SU-DHL-6 (cell line): ENCODE measurements around the gene CALHM2.
"Not testable (repeated sequence)": the region's sequence is repeated elsewhere in the genome, so short reads cannot be mapped to it uniquely, and the experiment has no call there.

Experiments
- H2AFZ ChIP-seq: fragments of 200-600 bp; sonication (generic); 2 replicates; pipeline ENCODE4 v1.6.1; 2014; ENCODE audit warnings: low read depth, mild to moderate bottlenecking, moderate library complexity, mixed read lengths, antibody characterized with exemption, low read length; ENCODE audit not compliant: severe bottlenecking
- H3F3A ChIP-seq: fragments of 200-600 bp; shearing (Covaris generic); 2 replicates; pipeline ENCODE4 v1.6.0; 2016; ENCODE audit warnings: antibody characterized with exemption, mild to moderate bottlenecking; ENCODE audit not compliant: insufficient read depth
- H3K27ac ChIP-seq: fragments of 200-600 bp; sonication (generic); 2 replicates; pipeline ENCODE4 v1.5.1; 2016; ENCODE audit warnings: low read depth, mild to moderate bottlenecking, low read length, moderate library complexity, mixed read lengths
- H3K27me3 ChIP-seq: fragments of 200-600 bp; sonication (generic), shearing (Covaris generic); 2 replicates; pipeline ENCODE4 v1.6.0; 2014; ENCODE audit warnings: mild to moderate bottlenecking, low read length
- H3K36me3 ChIP-seq: fragments of 200-600 bp; sonication (generic); 2 replicates; pipeline ENCODE4 v1.6.1; 2014; ENCODE audit warnings: mild to moderate bottlenecking, low read length, mixed read lengths
- H3K4me2 ChIP-seq: fragments of 300-600, 200-600 bp; shearing (Covaris generic), sonication (generic); 2 replicates; pipeline ENCODE4 v1.6.0; 2014; ENCODE audit warnings: low read length, low read depth, mild to moderate bottlenecking; ENCODE audit not compliant: poor library complexity, severe bottlenecking
- H3K4me3 ChIP-seq: fragments of 200-600 bp; sonication (generic); 2 replicates; pipeline ENCODE4 v1.5.1; 2014; ENCODE audit warnings: antibody characterized with exemption, low read length, mild to moderate bottlenecking, mixed read lengths; ENCODE audit not compliant: insufficient read depth, poor library complexity, severe bottlenecking
- H3K79me2 ChIP-seq: fragments of 200-600 bp; sonication (generic); 2 replicates; pipeline ENCODE4 v1.6.1; 2014; ENCODE audit warnings: mild to moderate bottlenecking, low read length, moderate library complexity; ENCODE audit not compliant: insufficient read depth
- H3K9ac ChIP-seq: fragments of 200-600 bp; sonication (generic); 2 replicates; pipeline ENCODE4 v1.7.0; 2014; ENCODE audit warnings: mild to moderate bottlenecking, low read length
- H3K9me2 ChIP-seq: fragments of 200-600 bp; sonication (generic); replicated peaks from 2 replicates; pipeline ENCODE4 v1.6.1; 2014; ENCODE audit warnings: low read length; ENCODE audit not compliant: insufficient read depth
- H3K9me3 ChIP-seq: fragments of 200-600 bp; sonication (generic); 2 replicates; pipeline ENCODE4 v1.6.1; 2014; ENCODE audit warnings: low read length, mixed read lengths; ENCODE audit not compliant: insufficient read depth
- H4K20me1 ChIP-seq: fragments of 200-600 bp; sonication (generic); 2 replicates; pipeline ENCODE4 v1.6.1; 2014; ENCODE audit warnings: low read depth, mild to moderate bottlenecking, antibody characterized with exemption, low read length, moderate library complexity, mixed read lengths
- CTCF ChIP-seq: fragments of 200-600 bp; sonication (generic); IDR thresholded peaks from one replicate; pipeline ENCODE4 v1.5.1; 2017; ENCODE audit warnings: antibody characterized with exemption, mild to moderate bottlenecking, low read length, moderate library complexity; ENCODE audit not compliant: insufficient read depth, poor library complexity, severe bottlenecking
- EZH2phosphoT487 ChIP-seq: fragments of 200-600 bp; sonication (generic), shearing (Covaris generic); conservative IDR thresholded peaks from 2 replicates; pipeline ENCODE4 v1.6.1; 2018; ENCODE audit warnings: mild to moderate bottlenecking, antibody characterized with exemption, low read length, moderate library complexity, mixed read lengths

CALHM2 gene

GRCh38 chr10:103419101-103419500, 33.1 kb downstream of the CALHM2 start:
- Histone ChIP-seq H4K20me1 (no peaks in the 10 kb centered on the region), H2AFZ (no peak overlapping the region), H3K4me3 (no peak overlapping the region), H3K9me2 (no peaks in the 10 kb centered on the region), H3K9me3 (no peaks in the 10 kb centered on the region), H3K27me3 (no peaks in the 10 kb centered on the region), H3K27ac (no peak overlapping the region), H3K36me3 (peaks cover 26% of the 10 kb centered on the region), H3F3A (no peaks in the 10 kb centered on the region), H3K4me2 (no peak overlapping the region), H3K79me2 (no peaks in the 10 kb centered on the region), H3K9ac (no peak overlapping the region)
- TF ChIP-seq CTCF (no peak), EZH2phosphoT487 (no peak)

GRCh38 chr10:103417601-103418000, 34.6 kb downstream of the CALHM2 start:
- Histone ChIP-seq H3K9ac (no peak overlapping the region), H3K4me2 (no peak overlapping the region), H3K27ac (no peak overlapping the region), H3K9me3 (no peaks in the 10 kb centered on the region), H4K20me1 (no peaks in the 10 kb centered on the region), H3K27me3 (no peaks in the 10 kb centered on the region), H2AFZ (no peak overlapping the region), H3K4me3 (no peak overlapping the region), H3F3A (no peaks in the 10 kb centered on the region), H3K36me3 (peaks cover 33% of the 10 kb centered on the region), H3K79me2 (no peaks in the 10 kb centered on the region), H3K9me2 (no peaks in the 10 kb centered on the region)
- TF ChIP-seq EZH2phosphoT487 (no peak), CTCF (no peak)

- H3K27me3 ChIP-seq, H3K9ac ChIP-seq, H3K9me3 ChIP-seq, H3K9me2 ChIP-seq, H2AFZ ChIP-seq, H3K79me2 ChIP-seq, H3K27ac ChIP-seq, H3K4me3 ChIP-seq, H4K20me1 ChIP-seq, H3K4me2 ChIP-seq, H3F3A ChIP-seq: not testable (repeated sequence)
- peaks cover 28% of the 10 kb centered on the region for H3K36me3 ChIP-seq
Measured at GRCh38 chr10:103417148-103417469, 35.1 kb downstream of the CALHM2 start.

GRCh38 chr10:103416436-103417147, 35.6 kb downstream of the CALHM2 start:
- H3K79me2 ChIP-seq: no peaks in the 10 kb centered on the region
- H3K27ac ChIP-seq: no peak overlapping the region
- no peaks in the 10 kb centered on the region for H3F3A ChIP-seq
- no peak overlapping the region for H3K9ac ChIP-seq
- H3K9me3 ChIP-seq: no peaks in the 10 kb centered on the region
- H3K4me3 ChIP-seq: no peak overlapping the region
- H3K9me2 ChIP-seq: no peaks in the 10 kb centered on the region
- TF ChIP-seq CTCF (peak; percentile 30), EZH2phosphoT487 (no peak)
- no peaks in the 10 kb centered on the region for H4K20me1 ChIP-seq
- H3K27me3 ChIP-seq: no peaks in the 10 kb centered on the region
- H3K4me2 ChIP-seq: no peak overlapping the region
- H3K36me3 ChIP-seq: peaks cover 29% of the 10 kb centered on the region
- H2AFZ ChIP-seq: no peak overlapping the region
